GM10248 (cell line): Measurements from ENCODE around the gene UBR3.

ENCODE experiments used
- CTCF ChIA-PET: fragments of 300-600 bp; sonication (Branson Sonifier 250); formaldehyde crosslinking; extraction: SDS; loops from one replicate; lab custom pipeline; 2021; ENCODE audit warnings: antibody characterized with exemption; lab: Yijun Ruan, JAX
- POLR2A ChIA-PET: fragments of 350-650 bp; sonication (Branson Sonifier 250); formaldehyde crosslinking; extraction: SDS; loops from one replicate; lab custom pipeline; 2020; ENCODE audit warnings: antibody characterized with exemption; lab: Yijun Ruan, JAX
- DNase-seq: peaks from one replicate; pipeline ENCODE4 v3.0.0; 2012; ENCODE audit errors: extremely low spot score
- CTCF ChIP-seq: IDR thresholded peaks from 2 replicates; pipeline ENCODE4 v1.5.1; 2012; ENCODE audit warnings: mild to moderate bottlenecking, low read depth; ENCODE audit errors: extremely low read depth, missing control alignments, control extremely low read depth

Gene UBR3

GRCh38 chr2:169906731-169907130 lies 79.5 kb downstream of the UBR3 start:
- ChIA-PET POLR2A (no interaction called here), CTCF (interaction anchor here (0.9 to 1.6 kb wide), 2 partner anchors 10 to 22 kb away, joined by 3 read pairs; no protein-coding TSS in a partner anchor)
- no peak for TF ChIP-seq CTCF
- no peak for DNase-seq

DNA sequence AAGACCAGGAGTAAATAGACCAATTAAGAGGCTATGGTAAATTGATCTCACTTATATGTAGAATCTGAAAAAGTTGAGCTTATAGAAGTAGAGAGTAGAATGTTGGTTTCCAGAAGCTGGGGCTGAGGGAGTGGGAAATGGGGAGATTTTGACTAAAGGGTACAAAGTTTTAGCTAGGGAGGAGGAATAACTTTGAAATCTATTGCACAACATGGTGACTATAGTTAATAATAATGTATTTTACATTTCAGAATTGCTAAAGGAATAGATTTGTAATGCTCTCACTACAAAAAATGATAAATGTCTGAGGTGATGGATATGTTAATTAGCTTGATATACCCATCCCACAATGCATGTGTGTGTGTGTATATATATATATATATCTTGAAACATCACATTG lies 82.1 kb downstream of the UBR3 start:
- ChIA-PET CTCF (interaction anchor here (0.7 to 1.4 kb wide), 3 partner anchors 10 to 71 kb away, joined by 3 read pairs; no protein-coding TSS in a partner anchor), POLR2A (no interaction called here)
- DNase-seq: no peak
- no peak for TF ChIP-seq CTCF

DNA sequence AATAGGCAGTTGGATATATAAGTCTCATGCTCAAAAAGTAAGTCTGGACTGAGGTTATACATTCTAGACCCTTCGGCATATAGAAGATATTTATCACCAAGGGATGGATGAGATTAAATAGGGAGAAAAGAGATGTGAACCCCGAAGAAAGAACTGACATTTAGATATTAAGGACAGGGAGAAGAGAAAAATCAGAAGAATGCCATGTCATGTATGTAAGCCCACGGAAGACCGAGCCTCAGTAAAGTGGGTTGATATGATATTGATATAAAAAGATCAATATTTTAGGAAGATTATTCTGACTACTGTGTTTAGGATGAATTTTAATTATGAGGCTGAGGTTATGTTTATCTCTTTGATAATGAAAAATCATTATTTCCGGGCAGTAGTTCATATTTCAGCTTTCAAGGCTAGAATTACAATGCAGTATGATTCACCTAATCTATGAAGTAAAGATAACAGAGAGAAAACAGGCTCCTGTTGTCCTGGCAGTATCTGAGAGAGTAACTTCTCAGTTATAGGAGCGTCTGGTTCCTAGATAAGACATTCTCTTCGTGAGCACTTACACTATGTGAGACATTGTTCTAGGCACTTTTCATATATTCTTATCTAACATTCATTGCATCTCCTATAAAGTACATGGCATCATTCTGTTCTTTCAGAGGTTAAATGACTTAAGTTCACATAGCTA lies 83.0 kb downstream of the UBR3 start:
- POLR2A ChIA-PET: no interaction called here
- TF ChIP-seq CTCF: no peak
- DNase-seq: no peak
- CTCF ChIA-PET: interaction anchor here (1.0 to 1.4 kb wide), 3 partner anchors 9 to 85 kb away, joined by 3 to 4 read pairs (median 3); partner anchors contain the start of gene METTL5

GRCh38 chr2:169911119-169911518 lies 83.9 kb downstream of the UBR3 start:
- no peak for DNase-seq
- ChIA-PET CTCF (interaction anchor here (1.1 to 1.2 kb wide), 2 partner anchors 20 to 86 kb away, joined by 3 to 4 read pairs; partner anchors contain the start of gene METTL5), POLR2A (no interaction called here)
- TF ChIP-seq CTCF: no peak

DNA sequence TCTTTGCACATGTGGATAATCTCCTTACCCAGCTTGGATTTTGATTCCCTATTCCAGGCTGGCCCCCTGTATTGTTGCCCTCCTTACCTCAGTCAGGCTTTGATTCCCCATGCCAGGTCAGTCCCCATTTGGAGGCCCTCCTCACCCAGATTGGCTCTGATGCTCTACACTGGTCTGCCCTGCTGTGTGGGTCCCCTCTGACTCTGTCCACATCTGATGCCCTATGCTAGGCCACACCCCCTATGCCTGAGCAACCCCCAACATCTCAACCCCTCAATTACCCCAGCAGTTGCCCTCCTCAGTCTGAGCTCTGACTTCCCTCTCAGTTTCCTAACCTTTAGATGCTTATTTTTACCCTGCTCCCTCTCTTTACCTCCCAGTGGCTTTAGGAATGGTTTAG lies 89.4 kb downstream of the UBR3 start:
- TF ChIP-seq CTCF: no peak
- CTCF ChIA-PET: interaction anchor here (1.2 to 1.3 kb wide), 2 partner anchors 12 to 19 kb away, joined by 3 read pairs; no protein-coding TSS in a partner anchor
- POLR2A ChIA-PET: no interaction called here
- no peak for DNase-seq

DNA sequence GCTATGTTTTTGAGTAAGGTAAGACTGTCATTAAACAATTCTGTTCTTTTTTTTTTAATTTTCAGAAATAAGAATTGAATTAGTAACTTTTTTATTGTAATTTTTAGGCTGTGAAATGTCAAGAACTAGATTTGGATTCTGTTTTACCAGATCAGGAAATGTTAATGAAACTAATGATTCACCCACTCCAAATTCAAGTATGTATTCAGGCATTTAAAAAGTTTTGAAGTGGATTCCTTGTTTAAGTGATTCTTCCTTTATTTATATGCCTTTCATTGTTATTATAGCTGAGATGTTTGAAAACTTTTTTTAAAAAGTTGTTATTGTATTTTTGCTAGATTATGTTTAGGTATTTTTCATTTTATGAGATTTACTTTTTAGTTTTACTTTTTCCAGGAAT lies 96.7 kb downstream of the UBR3 start:
- no peak for TF ChIP-seq CTCF
- CTCF ChIA-PET: interaction anchor here (1.1 kb wide), 1 partner anchor 50 kb away, joined by 3 read pairs; no protein-coding TSS in a partner anchor
- POLR2A ChIA-PET: no interaction called here
- DNase-seq: no peak
